MCF 10A (cell line): ENCODE data around the gene MSANTD3. TPM values are rescaled to one million over a fixed set of nuclear protein-coding genes. Genes with fewer than 3 reads are reported as not detected.
"Not testable (repeated sequence)": the region's sequence is repeated elsewhere in the genome, so short reads cannot be mapped to it uniquely, and the experiment has no call there.

Source experiments
- Bru-seq: library from RNA; stranded (reverse); fragments of 400-500 nt; gene quantifications from one replicate; lab custom pipeline; 2021; lab: Mats Ljungman, UMichigan
- BruChase-seq, 2 experiments: library from RNA; stranded (reverse); fragments of 400-500 nt; gene quantifications; one replicate each; lab custom pipeline; 2021; lab: Mats Ljungman, UMichigan
- BruUV-seq: library from RNA; stranded (reverse); fragments of 400-500 nt; replicated peaks from 2 replicates; lab custom pipeline; 2021; lab: Mats Ljungman, UMichigan
- CTCF ChIA-PET: fragments of 300-600 bp; sonication (Branson Sonifier 250); formaldehyde crosslinking; extraction: SDS; loops from one replicate; lab custom pipeline; 2021; ENCODE audit warnings: antibody characterized with exemption, inconsistent platforms; lab: Yijun Ruan, JAX
- POLR2A ChIA-PET: fragments of 300-600, 350-650 bp; sonication (Branson Sonifier 250); formaldehyde crosslinking; extraction: SDS; loops from one replicate; lab custom pipeline; 2020; ENCODE audit warnings: antibody characterized with exemption, inconsistent platforms; lab: Yijun Ruan, JAX
- DNase-seq: peaks from one replicate; pipeline ENCODE4 v3.0.0-alpha.2; 2018; ENCODE audit not compliant: unreplicated experiment
- H3K27ac Mint-ChIP-seq: one replicate; pipeline ENCODE4 v1.8.0; 2022; ENCODE audit warnings: mild to moderate bottlenecking, low read depth, mixed read lengths; ENCODE audit not compliant: unreplicated experiment
- H3K27me3 Mint-ChIP-seq: one replicate; pipeline ENCODE4 v1.8.0; 2022; ENCODE audit warnings: mixed read lengths; ENCODE audit not compliant: insufficient read depth, unreplicated experiment
- H3K36me3 Mint-ChIP-seq: one replicate; pipeline ENCODE4 v1.8.0; 2022; ENCODE audit warnings: mild to moderate bottlenecking, moderate library complexity, mixed read lengths; ENCODE audit not compliant: insufficient read depth, unreplicated experiment
- H3K4me1 Mint-ChIP-seq: one replicate; pipeline ENCODE4 v1.8.0; 2022; ENCODE audit warnings: mixed read lengths; ENCODE audit not compliant: insufficient read depth, unreplicated experiment
- H3K4me3 Mint-ChIP-seq: one replicate; pipeline ENCODE4 v1.8.0; 2022; ENCODE audit warnings: mild to moderate bottlenecking, moderate library complexity, mixed read lengths; ENCODE audit not compliant: unreplicated experiment
- H3K9me3 Mint-ChIP-seq: one replicate; pipeline ENCODE4 v1.8.0; 2022; ENCODE audit warnings: mixed read lengths; ENCODE audit not compliant: unreplicated experiment
- CTCF ChIP-seq: fragments of 200-600 bp; IDR thresholded peaks from one replicate; pipeline ENCODE4 v1.8.0; 2022; ENCODE audit warnings: antibody characterized with exemption, mild to moderate bottlenecking; ENCODE audit not compliant: unreplicated experiment
- intact Hi-C: fragments of 100-400 bp; cut with micrococcal nuclease; formaldehyde crosslinking; loops from 2 replicates; pipeline ENCODE4 v1.14.1; 2022
- long read RNA-seq: library from polyadenylated mRNA; stranded (forward); transcript quantifications from one replicate; pipeline ENCODE4 v2.0.0, GENCODE V29; 2022
- total RNA-seq: library from RNA; stranded (reverse); gene quantifications from 2 replicates; pipeline ENCODE4 v1.2.3, GENCODE V29; 2022

Gene MSANTD3, protein sequence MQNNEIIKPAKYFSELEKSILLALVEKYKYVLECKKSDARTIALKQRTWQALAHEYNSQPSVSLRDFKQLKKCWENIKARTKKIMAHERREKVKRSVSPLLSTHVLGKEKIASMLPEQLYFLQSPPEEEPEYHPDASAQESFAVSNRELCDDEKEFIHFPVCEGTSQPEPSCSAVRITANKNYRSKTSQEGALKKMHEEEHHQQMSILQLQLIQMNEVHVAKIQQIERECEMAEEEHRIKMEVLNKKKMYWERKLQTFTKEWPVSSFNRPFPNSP
- total RNA-seq: 41.3 and 56.3 TPM in 2 replicates
- percentile 87 among the genes with signal in this experiment for Bru-seq, nascent RNA
- percentile 88 among the genes with signal in this experiment for BruChase-seq, experiment 1, labeled RNA remaining after a 6-hour chase
- percentile 88 among the genes with signal in this experiment for BruChase-seq, experiment 2, labeled RNA remaining after a 2-hour chase
- long read RNA-seq, transcript MSANTD3-203 (3 exons, 1,362 nt): major isoform, 63 of 86 reads
- long read RNA-seq, partial matches to known transcripts: 13 of 86 reads
- long read RNA-seq, other reads (novel, unspliced or antisense): 7 of 86 reads

GRCh38 chr9:100426530-100427365 lies at the start of gene MSANTD3:
MSANTD3 (plus strand) TSS chr9:100427143; CDS start chr9:100441939, 14,796 bp downstream.
- ChIA-PET CTCF (interaction anchor here (0.5 to 1.8 kb wide), 15 partner anchors 8 to 1143 kb away, joined by 3 to 6 read pairs (median 3); no protein-coding TSS in a partner anchor), POLR2A (interaction anchor here (0.6 to 6.2 kb wide), 18 partner anchors 9 to 1231 kb away, joined by 3 to 143 read pairs (median 3); partner anchors contain the start of gene TEX10)
- Mint-ChIP-seq H3K27ac (peak within 1 kb of the TSS; percentile 98), H3K9me3 (no peaks in the 10 kb centered on the region), H3K36me3 (peaks cover 13% of the 10 kb centered on the region), H3K27me3 (no peaks in the 10 kb centered on the region), H3K4me3 (peak within 1 kb of the TSS; percentile 97), H3K4me1 (peaks cover 45% of the 10 kb centered on the region)
- peak; percentile 67 for DNase-seq
- TF ChIP-seq CTCF: no peak
- intact Hi-C loops: loop anchor here (5.0 kb wide), 2 partner anchors 171 to 604 kb away; partner anchors contain the start of gene NR4A3
- BruUV-seq: TSS peak; percentile 29

DNA sequence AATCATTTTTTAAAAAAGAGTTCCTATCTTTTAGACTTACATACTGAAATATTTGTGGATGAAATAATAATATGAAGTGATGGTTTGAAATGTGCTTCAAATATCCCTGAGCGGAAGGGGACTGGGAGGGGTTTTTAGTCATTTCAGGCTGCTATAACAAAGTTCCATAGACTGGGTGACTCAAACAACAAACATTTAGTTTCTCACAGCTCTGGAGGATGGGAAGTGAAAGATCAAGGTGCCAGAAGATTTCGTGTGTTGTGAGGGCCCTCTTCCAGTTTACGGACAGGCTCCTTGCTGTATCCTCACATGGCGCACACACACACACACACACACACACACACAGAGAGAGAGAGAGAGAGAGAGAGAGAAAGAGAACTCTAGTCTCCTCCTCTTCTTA lies 47.1 kb upstream of the MSANTD3 start:
- Mint-ChIP-seq H3K4me1 (peaks cover 13% of the 10 kb centered on the region), H3K9me3 (peaks cover 8% of the 10 kb centered on the region), H3K4me3 (no peak overlapping the region), H3K27me3 (no peaks in the 10 kb centered on the region), H3K27ac (peak overlapping the region; percentile 66), H3K36me3 (no peaks in the 10 kb centered on the region)
- POLR2A ChIA-PET: interaction anchor here (0.7 to 1.3 kb wide), 3 partner anchors 8 to 29 kb away, joined by 3 to 15 read pairs (median 3); partner anchors contain the start of gene TEX10
- no TSS peak for BruUV-seq
- DNase-seq: peak; percentile 42
- TF ChIP-seq CTCF: no peak
- CTCF ChIA-PET: interaction anchor here (0.7 to 1.1 kb wide), 4 partner anchors 53 to 1276 kb away, joined by 3 to 4 read pairs (median 4); no protein-coding TSS in a partner anchor
- intact Hi-C loops: no loop called here

- H3K36me3 Mint-ChIP-seq, H3K4me3 Mint-ChIP-seq, H3K27me3 Mint-ChIP-seq, intact Hi-C loops, H3K27ac Mint-ChIP-seq, POLR2A ChIA-PET, H3K9me3 Mint-ChIP-seq, H3K4me1 Mint-ChIP-seq, CTCF ChIA-PET, BruUV-seq, DNase-seq: not testable (repeated sequence)
Measured at GRCh38 chr9:100392989-100393388, 34.0 kb upstream of the MSANTD3 start.

GRCh38 chr9:100394032-100394695 lies 32.8 kb upstream of the MSANTD3 start:
- no peaks in the 10 kb centered on the region for H3K27me3 Mint-ChIP-seq
- H3K27ac Mint-ChIP-seq: no peak overlapping the region
- intact Hi-C loops: no loop called here

More at GRCh38 chr9:100394032-100394695, 32.8 kb upstream of the MSANTD3 start:
- CTCF ChIA-PET: no interaction called here
- H3K4me1 Mint-ChIP-seq: no peaks in the 10 kb centered on the region
- no TSS peak for BruUV-seq
- no peaks in the 10 kb centered on the region for H3K9me3 Mint-ChIP-seq
- DNase-seq: no peak
- no peak for TF ChIP-seq CTCF
- no peak overlapping the region for H3K4me3 Mint-ChIP-seq
- POLR2A ChIA-PET: interaction anchor here (0.6 kb wide), 1 partner anchor 955 kb away, joined by 4 read pairs; no protein-coding TSS in a partner anchor
- no peaks in the 10 kb centered on the region for H3K36me3 Mint-ChIP-seq
